ENCODE results near the gene HAGHL.

DNA sequence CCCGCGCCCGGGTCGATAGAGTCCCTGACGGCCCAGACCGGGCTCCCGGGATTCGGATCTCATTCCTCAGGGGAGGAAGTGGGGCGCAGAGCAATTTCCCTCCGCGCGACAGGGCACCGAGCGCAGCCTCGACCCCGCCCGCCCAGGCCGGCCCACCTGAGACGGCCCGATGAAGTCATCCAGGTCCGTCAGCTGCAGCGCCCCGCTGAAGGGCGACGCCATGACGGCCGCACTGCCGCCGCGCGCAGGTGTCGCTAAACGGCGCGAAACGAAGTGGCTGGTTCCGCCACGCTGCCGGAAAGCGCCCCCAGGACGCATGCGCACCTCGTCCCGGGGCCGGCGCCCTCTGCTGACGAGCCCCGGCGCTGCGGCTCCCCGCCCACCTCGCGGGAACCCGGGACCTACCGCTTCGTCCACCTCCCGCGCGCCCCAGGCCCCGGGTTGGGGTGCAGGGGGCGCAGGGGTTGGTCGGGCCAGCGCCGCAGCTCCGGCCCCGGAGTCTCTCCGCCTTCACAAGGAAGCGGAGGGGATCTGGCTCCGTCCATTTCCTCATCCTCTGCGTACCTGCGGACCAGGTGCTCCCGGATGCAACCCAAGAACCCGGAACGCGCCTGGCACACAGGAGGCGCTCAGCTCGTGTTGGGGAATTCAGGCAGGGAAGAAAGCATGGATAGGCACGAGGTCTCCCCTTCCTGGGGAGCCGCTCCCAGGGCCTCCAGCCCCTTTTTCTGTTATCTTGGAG is 14.0 kb downstream of the HAGHL start, which contains the start of gene CIAO3:
- TF ChIP-seq CTCF (IDR thresholded peaks at IDR 0.05), result peak; percentile 84 to 100 (median 96)
- TF ChIP-seq POLR2A (IDR thresholded peaks at IDR 0.05), result peak in 3 of 4 donors; percentile 19 to 83 (median 50)

Data from esophagus squamous epithelium (tissue), 4 donors.